ENCODE results near the gene ACBD3. TPM values are rescaled to one million over a fixed set of nuclear protein-coding genes. Genes with fewer than 3 reads are reported as not detected.
"Not testable (repeated sequence)": the region's sequence is repeated elsewhere in the genome, so short reads cannot be mapped to it uniquely, and the experiment has no call there.

ACBD3 gene
- total RNA-seq, 1 experiment from 2014 or later, result 43.3 TPM

DNA sequence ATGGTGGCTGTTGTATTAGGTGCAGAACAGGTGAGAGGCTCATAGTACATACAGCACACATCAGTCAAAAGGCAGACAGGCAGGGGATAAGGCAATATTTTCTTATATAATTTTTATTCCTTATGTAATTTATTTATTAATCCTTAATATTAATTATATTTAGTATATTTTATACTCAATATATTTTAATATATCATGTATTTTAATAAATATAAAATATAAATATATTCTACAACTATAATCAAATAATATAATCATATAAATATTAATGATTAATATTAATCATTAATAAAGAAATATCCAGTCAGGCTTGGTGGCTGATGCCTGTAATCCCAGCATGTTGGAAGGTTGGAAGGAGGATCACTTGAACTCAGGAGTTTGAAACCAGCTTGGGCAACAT lies 17.7 kb upstream of the ACBD3 start:
- in situ Hi-C loops (cut with HindIII; ENCODE audit: low pct_unique_long_range_greater_than_20kb, low sequenced_read_pairs), result no loop called here
- DNase-seq (ENCODE audit: low read depth, low spot score), result no peak

DNA sequence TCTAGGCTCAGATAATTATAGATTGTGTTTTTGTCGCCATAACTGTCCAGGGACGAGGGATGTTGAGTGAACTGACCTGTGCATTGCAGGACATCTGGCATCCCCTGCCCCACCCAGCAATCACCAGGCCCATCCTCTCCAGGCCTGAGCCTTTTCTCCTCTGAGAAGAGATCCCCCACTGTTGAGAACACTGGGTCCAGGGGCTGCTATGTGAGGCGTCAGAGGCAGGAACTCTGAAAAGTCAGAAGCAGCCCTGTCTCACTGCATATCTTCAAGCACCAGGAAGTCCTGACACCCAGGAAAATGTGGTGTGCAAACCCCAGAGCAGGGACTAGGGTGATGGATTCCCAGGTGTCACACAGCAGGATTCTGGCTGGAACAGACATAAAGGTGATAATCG lies 17.1 kb upstream of the ACBD3 start:
- in situ Hi-C loops (cut with HindIII; ENCODE audit: low pct_unique_long_range_greater_than_20kb, low sequenced_read_pairs), result no loop called here

GRCh38 chr1:226203240-226203639 lies 16.7 kb upstream of the ACBD3 start:
- no peak for DNase-seq (ENCODE audit: low read depth, low spot score)
- in situ Hi-C loops (cut with HindIII; ENCODE audit: low pct_unique_long_range_greater_than_20kb, low sequenced_read_pairs), result no loop called here

More for the DNA sequence above, 17.1 kb upstream of the ACBD3 start:
- no peak for DNase-seq (ENCODE audit: low read depth, low spot score)

GRCh38 chr1:226202666-226203065 lies 16.1 kb upstream of the ACBD3 start:
- DNase-seq (ENCODE audit: low read depth, low spot score); in situ Hi-C loops (cut with HindIII; ENCODE audit: low pct_unique_long_range_greater_than_20kb, low sequenced_read_pairs): not testable (repeated sequence)

GRCh38 chr1:226202246-226202645 lies 15.7 kb upstream of the ACBD3 start:
- DNase-seq (ENCODE audit: low read depth, low spot score), result no peak
- in situ Hi-C loops (cut with HindIII; ENCODE audit: low pct_unique_long_range_greater_than_20kb, low sequenced_read_pairs), result no loop called here

- DNase-seq (ENCODE audit: low read depth, low spot score), result peak; percentile 46
- in situ Hi-C loops (cut with HindIII; ENCODE audit: low pct_unique_long_range_greater_than_20kb, low sequenced_read_pairs), result no loop called here
These were observed 14.6 kb upstream of the ACBD3 start for GRCh38 chr1:226201029-226201593.

GRCh38 chr1:226199971-226200370 lies 13.4 kb upstream of the ACBD3 start:
- no peak for DNase-seq (ENCODE audit: low read depth, low spot score)
- in situ Hi-C loops (cut with HindIII; ENCODE audit: low pct_unique_long_range_greater_than_20kb, low sequenced_read_pairs), result no loop called here

DNA sequence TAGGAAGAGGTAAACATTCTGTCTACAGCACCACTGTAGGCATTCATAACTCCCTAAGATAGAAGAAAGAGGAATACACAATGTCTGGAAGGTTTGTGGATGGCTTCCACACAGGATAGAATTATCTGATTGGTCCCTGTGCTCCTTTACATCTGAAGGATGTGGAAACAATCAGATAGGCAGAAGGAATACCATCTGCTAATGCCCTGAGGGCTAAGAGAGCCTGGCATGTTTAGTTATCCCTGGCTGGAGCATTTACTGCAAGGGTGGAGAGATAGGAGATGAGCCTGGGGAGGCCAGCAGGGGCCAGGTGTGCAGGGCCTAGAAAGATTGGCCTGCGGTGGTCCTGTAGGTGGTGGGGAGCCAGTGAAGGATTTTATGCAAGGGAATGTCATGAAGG lies 8.6 kb upstream of the ACBD3 start:
- no peak for DNase-seq (ENCODE audit: low read depth, low spot score)
- in situ Hi-C loops (cut with HindIII; ENCODE audit: low pct_unique_long_range_greater_than_20kb, low sequenced_read_pairs), result no loop called here

- in situ Hi-C loops (cut with HindIII; ENCODE audit: low pct_unique_long_range_greater_than_20kb, low sequenced_read_pairs), result no loop called here
- no peak for DNase-seq (ENCODE audit: low read depth, low spot score)
These were observed 839 bp upstream of the ACBD3 start for GRCh38 chr1:226187380-226187779.

DNA sequence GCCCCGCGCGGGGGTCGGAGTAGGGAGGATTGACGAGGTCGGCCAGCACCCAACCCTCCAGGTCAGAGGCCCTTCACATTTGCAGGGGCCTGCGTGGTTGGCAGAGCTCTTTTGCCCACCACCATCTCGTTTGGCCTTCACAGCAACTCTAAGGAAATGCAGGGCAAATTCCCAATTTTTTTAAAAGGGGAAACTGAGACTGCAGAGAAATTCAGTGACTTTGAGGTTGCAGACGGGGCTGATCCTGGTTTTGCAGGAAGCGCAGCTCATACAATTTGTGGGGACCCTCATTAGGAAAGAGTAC lies 430 bp upstream of the ACBD3 start:
- in situ Hi-C loops (cut with HindIII; ENCODE audit: low pct_unique_long_range_greater_than_20kb, low sequenced_read_pairs), result no loop called here
- DNase-seq (ENCODE audit: low read depth, low spot score), result no peak

GRCh38 chr1:226185141-226186036 lies 1.2 kb downstream of the ACBD3 start:
- peak; percentile 11 for DNase-seq (ENCODE audit: low read depth, low spot score)

DNA sequence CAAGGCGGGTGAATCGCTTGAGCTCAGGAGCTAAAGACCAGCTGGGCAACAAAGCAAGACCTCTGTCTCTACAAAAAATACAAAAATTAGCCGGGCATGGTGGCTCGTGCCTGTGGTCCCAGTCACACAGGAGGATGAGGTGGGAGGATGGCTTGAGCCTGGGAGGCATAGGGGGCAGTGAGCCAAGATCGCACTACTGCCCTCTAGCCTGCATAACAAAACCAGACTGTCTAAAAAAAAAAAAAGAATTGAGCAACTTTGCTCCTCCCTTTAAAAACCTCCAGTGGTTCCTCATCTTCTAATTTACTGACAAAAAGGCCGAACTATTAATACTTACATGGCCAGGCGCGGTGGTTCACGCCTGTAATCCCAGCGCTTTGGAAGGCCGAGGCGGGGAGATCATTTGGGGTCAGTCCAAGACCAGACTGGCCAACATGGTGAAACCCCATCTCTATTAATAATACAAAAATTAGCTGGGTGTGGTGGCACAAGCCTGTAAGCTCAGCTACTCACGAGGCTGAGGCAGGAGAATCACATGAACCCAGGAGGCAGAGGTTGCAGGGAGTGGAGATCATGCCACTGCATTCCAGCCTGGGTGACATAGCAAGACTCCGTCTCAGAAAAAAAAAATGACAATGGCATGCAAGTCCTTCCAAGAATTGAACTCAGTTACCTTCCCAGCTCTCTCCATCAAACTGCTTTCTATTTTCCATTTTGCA lies 4.4 kb downstream of the ACBD3 start:
- in situ Hi-C loops (cut with HindIII; ENCODE audit: low pct_unique_long_range_greater_than_20kb, low sequenced_read_pairs), result no loop called here
- peak; percentile 73 for DNase-seq (ENCODE audit: low read depth, low spot score)

More at GRCh38 chr1:226185141-226186036, 1.2 kb downstream of the ACBD3 start:
- in situ Hi-C loops (cut with HindIII; ENCODE audit: low pct_unique_long_range_greater_than_20kb, low sequenced_read_pairs), result no loop called here

- DNase-seq (ENCODE audit: low read depth, low spot score), result no peak
- in situ Hi-C loops (cut with HindIII; ENCODE audit: low pct_unique_long_range_greater_than_20kb, low sequenced_read_pairs), result no loop called here
These were observed 9.7 kb downstream of the ACBD3 start for GRCh38 chr1:226176870-226177269.

GRCh38 chr1:226172589-226172988 lies 14.0 kb downstream of the ACBD3 start:
- in situ Hi-C loops (cut with HindIII; ENCODE audit: low pct_unique_long_range_greater_than_20kb, low sequenced_read_pairs), result no loop called here
- no peak for DNase-seq (ENCODE audit: low read depth, low spot score)

GRCh38 chr1:226166341-226166740 lies 20.2 kb downstream of the ACBD3 start:
- no peak for DNase-seq (ENCODE audit: low read depth, low spot score)
- in situ Hi-C loops (cut with HindIII; ENCODE audit: low pct_unique_long_range_greater_than_20kb, low sequenced_read_pairs), result no loop called here

DNA sequence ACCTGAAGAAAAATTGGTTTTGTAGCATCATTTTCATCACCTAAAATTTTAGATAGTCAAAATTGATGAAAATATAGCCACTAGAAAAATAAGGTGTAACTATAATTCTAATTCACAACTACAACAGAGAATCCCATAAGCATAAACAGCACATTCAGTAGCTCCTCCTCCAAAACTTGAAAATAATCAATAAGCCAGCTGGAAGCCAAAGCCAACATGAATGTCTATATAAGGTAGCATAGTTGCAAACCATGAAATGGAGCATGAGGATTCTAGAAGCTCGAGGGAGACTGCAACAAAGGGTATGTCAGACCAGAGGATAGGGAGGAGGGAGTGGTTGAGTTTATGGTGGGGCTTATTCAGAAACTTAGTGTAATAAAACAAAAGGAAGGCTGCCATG lies 22.4 kb downstream of the ACBD3 start:
- in situ Hi-C loops (cut with HindIII; ENCODE audit: low pct_unique_long_range_greater_than_20kb, low sequenced_read_pairs), result no loop called here
- no peak for DNase-seq (ENCODE audit: low read depth, low spot score)

DNA sequence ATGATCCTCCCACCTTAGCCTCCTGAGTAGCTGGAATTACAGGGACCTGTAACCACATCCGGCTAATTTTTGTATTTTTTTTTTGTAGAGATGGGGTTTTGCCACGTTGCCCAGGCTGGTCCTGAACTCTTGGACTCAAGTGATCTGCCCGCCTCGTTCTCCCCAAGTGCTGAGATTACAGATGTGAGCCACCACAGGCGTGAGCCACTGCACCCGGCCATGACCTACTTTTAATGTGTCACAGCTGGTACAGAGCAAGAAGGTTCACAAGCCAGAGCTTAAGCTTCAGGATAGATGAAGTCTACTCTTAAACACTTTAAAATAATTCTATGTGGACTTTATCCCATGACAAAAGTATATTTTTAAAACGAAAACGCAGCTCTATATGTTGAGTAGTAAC lies 23.6 kb downstream of the ACBD3 start:
- DNase-seq (ENCODE audit: low read depth, low spot score), result no peak
- in situ Hi-C loops (cut with HindIII; ENCODE audit: low pct_unique_long_range_greater_than_20kb, low sequenced_read_pairs), result no loop called here

GRCh38 chr1:226158983-226159382 lies 27.6 kb downstream of the ACBD3 start:
- DNase-seq (ENCODE audit: low read depth, low spot score), result no peak
- in situ Hi-C loops (cut with HindIII; ENCODE audit: low pct_unique_long_range_greater_than_20kb, low sequenced_read_pairs), result no loop called here

- in situ Hi-C loops (cut with HindIII; ENCODE audit: low pct_unique_long_range_greater_than_20kb, low sequenced_read_pairs), result no loop called here
- no peak for DNase-seq (ENCODE audit: low read depth, low spot score)
These were observed 28.1 kb downstream of the ACBD3 start for GRCh38 chr1:226158457-226158856.

Measured in SK-MEL-5 (cell line).